GM03348 (cell line): ENCODE measurements around the gene NEDD4L.

Experiments used
- DNase-seq: peaks from one replicate; pipeline ENCODE4 v3.0.0; 2012; ENCODE audit warnings: low spot score

The NEDD4L gene

DNA sequence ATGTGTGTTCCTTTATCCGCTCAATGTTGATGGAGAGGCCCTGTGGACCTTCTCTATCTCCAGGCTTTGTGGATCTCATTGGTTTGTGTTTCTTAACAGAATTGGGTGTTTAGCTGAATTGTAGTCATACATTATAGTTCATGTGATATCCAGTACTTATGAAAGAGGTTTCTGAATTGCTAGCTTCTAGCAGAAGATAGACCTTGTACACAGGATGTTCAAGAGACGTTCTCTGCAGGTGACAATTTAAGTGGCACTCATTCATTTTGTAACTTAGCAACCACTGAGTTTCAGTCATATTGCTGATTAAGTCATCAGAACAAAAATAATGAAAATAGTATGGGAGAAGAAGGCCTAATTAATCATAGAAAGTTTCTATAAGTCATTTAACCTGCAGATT is 305.6 kb downstream of the NEDD4L start:
- no peak for DNase-seq

DNA sequence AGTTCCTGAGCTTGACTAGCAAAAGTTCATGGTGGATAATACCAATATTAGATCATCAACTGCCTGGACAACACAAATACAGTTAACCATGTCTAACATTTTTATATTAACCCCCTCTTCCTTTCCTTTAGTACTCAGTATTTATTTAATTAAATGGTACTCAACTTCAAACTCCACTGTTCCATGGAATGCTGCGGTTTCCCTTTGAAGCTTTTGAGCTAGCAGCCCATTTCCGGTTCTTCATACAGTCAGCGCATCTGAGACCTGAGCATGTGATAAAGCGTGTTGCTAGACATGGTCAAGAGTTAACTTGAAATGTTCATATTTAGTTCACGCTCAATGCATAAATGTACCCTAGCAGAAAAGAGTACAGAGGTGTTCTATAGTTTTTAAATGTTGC is 306.5 kb downstream of the NEDD4L start:
- no peak for DNase-seq

DNA sequence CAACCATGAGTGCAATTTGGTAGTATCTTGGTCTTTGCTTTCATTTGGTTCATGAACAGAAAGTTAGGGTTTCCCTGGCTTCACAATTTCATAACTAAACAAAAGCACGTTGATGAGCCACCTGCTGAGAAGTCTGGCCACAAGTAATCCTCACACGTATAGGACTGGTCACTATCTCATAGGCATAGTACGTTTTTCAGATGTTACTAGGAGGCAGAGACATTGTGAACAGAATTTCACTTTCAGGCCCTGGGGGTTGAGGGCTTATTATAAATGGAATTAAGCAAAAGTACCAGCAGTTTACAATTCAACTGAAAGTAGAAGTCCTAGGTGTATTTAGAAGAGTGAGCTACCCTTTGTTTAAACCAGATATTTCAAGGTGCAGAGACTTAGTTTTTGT is 307.8 kb downstream of the NEDD4L start:
- DNase-seq: no peak

DNA sequence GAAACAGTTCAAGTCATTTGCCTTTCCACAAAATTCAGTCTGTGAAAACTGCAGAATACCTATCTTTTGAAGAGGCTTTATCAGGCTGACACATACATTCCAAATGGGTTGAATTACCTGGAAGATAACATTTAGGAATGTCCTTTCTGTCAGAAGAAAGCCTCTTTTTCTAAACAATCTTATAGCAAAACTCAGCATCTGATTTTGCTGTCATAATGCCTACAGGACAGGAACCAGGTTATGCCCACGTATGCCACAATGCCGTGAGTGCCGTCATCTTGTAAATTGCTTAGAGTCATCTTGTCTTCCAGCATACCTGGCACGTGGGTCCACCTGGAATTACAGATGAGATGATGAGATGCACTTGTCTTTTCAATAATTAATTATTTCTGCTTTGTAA is 309.6 kb downstream of the NEDD4L start:
- no peak for DNase-seq

DNA sequence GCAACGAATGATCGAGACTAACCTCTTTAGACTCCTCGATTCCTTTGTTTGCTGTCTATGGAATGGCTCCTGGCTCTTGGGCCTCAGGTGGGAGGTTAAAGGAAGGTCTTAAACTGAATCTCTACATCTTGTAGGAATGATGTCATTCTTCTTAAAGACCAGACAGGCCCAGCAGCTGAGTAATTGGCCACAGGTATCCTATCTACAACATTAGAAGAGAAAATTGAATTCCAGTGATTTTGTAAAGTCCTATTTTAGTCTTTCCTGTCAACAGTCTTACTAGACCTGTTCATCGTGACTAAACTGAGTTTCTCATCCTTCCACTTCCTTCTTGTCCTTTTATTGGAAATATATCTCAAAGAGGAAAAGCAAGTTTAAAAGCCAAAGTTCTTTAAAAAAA is 310.0 kb downstream of the NEDD4L start:
- no peak for DNase-seq

DNA sequence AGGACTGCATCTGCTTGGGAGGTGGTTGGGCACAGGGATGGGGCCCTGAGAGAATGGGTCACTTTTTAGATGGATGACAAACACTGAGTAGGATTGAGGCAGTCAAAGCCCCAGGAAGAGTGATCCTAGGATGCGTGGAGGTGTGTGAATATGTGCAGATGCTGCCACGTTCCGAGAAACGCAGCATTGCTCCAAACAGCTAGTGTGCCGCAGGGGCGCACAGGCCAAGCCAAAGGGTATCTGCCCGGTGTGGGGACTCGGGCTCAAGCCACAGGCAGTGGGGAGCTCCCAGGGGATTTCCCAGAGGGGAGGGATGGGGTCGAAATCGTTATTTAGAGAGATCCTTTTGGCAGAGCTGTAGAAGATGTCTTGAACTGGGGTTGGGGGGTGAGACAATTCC is 310.8 kb downstream of the NEDD4L start:
- no peak for DNase-seq

DNA sequence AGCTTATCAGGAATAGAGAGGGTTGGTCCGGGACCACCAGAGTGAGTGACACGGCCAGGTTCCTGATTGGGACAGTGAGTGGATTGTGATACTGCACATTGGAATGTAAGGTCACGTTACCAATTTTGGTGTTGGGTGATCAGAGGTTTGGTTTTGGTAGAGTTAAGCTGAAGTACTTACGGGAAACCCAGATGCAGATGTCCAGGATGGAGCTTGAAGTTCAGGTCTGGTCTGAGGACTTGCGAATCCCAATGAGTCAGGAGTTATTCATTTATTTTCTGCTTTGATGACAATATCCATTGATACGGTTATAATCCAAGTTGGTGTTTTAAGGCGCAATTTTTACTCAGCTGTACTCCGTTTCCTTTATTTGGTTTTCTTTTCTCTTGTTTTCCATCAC is 311.2 kb downstream of the NEDD4L start:
- DNase-seq: no peak

DNA sequence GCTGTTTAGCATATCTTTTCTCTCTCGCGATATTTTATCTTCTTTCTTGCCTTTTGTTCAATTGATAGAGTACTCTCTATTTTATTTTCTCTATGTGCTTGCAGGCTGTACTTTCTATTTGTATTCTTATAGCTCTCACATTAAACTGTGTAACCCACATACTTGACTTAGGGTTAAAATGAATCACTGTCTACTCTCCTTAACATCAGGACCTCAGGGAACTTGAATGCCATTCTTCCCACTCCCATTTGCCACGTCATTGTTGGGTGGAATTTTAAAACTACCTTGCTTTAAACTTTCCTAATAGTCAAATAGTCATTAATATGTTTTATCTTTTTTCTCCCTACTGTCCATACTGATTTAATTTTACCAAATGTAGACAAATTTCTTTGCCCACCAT is 315.2 kb downstream of the NEDD4L start:
- peak; percentile 31 for DNase-seq

DNA sequence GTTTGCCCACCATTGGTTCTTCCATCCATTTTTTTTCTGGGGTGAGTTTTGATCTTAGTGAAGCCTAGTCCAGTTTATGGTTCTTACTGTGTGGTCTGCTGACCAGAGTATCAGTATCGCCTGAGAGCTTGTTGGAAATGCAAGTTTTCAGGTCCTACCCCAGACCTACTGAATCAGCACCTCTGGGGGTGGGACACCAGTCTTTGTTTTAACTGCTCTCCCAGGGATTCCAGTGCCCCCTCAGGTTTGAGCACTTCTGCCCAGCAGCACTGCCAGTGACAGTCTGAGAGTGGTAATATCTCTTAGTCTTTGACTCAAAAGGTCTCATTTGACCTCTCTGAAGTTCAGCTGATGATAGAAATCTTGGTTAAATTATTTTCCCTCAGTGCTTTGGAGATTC is 315.6 kb downstream of the NEDD4L start:
- no peak for DNase-seq

DNA sequence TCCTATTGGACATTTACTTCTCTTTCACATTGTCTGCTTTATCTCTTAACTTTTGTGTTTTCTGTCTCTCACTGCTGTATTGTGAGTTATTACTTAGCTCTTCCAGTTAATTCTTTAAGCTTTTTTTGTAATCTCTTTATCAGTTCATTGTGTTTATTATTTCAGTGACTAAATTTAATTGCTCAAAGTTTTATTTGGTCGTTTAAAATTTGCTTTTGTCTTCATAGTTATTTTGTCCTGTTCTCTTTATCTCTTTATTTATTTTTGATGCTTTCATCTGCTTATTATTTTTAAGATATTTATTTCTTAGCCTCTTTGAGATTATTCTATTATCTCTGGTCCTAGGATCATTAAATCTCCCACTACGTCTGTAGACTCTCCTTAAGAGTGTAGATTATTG is 316.3 kb downstream of the NEDD4L start:
- no peak for DNase-seq

DNA sequence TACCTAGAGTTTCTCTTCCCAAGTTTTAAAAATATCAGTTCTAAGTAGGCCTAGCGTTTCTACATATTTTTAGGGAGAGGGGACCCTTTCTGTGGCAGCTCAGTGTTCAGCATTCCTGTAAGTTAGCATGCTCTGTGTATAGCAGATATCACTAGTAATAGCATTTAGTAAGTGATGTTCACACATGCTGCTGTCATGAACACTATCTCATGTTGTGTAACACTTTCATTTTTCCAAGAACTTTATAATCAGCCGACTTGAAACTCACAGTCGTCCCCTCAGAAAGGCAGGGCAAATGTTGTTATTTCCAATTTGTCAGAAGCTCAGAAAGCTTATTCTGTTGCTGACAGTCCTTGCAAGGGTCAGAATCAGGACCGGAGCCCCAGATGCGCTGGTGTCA is 317.2 kb downstream of the NEDD4L start:
- DNase-seq: no peak

DNA sequence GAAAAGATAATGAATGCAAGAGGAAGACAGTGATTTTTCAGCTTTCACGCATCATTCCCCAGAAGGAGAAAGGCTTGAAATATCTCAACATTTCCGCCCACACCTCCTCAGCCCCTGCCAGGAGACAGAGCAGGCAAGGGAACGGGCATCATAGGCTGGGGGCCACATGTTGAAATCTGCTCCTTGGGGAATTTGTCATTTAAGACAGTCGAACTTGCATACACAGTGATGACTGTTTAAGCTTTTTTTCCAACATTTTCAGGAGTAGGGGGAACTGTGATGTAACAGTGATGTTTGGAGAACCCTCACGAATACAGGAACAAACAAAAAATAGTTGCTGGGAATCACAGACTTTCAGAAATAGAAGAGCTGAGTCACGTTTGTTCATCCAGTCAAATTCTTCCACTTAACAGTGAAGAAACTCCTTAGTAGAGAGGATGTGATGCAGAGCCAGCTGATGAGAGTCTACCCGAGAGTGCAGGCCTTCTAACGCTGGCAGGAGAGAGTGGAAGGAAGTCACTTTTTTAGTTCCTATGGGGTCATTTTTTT is 318.1 kb downstream of the NEDD4L start:
- DNase-seq: peak; percentile 86

DNA sequence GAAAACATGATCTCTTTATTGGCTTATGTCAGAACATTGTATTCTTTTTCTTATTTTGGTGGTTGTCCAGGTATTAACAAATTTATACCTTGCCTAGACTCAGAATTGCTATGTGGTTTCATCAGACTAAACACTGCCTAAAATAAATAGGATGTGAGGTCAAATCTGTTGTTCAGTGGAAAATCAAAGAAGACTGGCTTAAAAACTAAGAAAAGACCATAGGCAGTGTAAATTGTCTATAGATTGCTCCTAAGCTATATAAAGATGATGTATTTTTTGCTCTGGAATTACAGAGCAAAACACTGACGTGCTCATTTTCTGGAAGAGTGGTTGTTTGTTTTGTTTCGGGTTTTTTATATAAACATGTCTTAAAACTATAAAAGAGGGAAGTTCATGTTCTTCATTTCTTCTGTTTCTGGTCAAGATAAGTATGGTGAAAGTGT is 318.8 kb downstream of the NEDD4L start:
- no peak for DNase-seq

DNA sequence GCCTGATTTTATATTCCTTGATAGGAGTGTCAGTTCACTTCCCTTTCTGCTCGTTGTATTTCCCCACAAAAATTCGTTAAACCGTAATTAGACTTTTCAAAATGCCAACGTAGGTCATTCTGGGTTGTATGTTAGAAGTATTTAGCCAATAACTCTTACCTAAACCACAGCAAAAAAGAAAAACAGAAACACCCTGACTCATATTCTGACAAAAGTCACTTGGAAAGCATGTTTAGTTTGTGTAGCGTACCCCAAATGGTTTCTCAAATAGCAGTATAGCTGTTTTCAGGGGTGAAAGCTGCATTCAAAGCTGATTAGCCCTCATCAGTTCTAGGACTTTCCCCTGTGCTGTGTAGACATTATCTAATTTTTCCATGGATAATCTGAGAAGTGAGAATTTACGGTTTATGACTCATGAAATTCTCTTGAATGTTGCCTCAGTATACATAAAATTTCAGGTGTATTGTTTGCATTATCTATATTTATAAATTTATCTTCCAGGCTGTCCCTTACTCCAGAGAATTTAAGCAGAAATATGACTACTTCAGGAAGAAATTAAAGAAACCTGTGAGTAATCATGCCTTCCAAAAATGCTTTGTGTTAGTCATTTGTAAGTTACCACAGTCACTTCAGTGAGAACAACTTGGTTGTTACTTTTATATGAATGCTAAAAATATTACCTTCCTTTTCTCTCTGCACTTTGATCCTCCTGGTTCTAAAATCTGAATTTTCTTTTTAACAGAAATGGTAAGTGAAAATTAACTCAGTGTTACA is 319.9 kb downstream of the NEDD4L start:
- peak; percentile 44 for DNase-seq

DNA sequence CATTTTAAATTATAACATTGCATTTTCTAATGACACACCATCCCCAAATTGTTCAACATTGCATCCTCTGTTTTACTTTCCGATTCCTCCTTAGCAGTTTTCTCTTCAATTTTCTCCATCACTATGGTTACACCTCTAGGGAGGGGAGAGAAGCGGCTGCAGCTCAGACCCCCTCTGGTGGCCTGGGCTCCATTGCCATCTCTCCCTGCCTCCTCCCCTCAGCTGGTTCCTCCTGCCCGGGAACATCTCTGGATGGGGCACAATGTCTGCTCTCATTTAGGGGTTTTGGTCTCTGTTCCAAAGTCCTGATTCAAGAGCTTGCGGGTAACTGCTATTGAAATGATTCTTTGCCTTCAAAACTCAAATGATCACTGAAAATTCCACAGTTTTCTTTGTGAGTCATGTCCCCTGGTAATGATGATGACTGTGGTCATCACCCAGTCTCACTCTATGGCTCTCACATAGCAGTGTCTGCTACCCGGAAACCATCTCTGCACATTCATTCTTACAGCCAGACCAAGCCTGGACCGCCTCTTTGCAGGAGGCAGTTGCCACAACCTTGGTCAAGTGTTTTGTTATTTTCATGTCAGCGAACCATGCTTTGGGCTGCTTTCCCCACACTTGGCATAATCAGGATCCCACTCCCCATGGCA is 321.0 kb downstream of the NEDD4L start:
- DNase-seq: peak; percentile 66

DNA sequence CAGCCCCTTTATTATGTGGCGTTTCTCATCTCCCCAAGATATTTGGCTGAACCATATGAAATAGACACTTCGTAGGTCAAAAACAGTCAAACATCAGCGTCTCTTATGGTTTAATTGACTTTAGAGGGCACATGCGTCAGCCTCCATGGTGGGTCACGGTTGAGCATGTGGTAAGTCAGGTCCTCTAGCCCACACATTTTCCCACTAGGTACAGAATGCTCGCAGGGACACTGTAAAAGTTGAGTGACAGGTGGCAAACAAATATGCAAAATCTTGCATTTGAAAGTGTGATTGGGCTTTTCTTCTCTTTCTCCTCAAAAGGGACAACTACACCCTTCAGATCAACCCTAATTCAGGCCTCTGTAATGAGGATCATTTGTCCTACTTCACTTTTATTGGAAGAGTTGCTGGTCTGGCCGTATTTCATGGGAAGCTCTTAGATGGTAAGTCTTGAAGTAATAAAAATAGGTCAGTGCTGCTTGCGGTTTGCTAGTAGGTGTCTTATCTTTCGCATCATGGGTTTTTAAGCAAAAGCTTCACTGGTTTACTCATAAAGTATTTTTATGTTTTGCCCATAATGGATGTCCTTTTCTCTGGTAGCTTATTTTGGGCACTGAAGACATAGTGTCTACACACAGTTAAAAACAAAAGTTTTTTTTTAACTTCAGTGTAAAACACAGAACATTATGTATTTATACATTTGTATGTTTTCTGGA is 323.6 kb downstream of the NEDD4L start:
- DNase-seq: no peak

DNA sequence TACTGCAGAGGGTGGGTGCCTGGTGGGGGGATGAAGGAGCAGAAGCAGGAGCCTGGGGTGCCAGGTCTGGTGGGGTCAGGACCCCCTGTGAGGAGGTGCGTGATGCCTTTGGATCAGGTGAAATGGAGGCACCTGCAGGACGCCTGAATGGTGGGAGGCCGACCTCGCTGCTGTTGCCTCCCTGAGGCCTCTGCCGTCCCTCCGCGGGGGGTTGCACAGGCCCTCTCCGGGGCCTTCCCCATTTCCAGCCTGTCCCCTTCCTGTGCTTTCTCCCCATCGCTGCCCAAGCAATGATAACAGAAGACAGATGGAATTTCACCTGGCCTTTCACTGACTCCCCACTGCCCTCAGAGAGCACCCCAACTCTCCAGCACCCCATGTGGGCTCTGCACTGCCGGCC is 325.6 kb downstream of the NEDD4L start:
- DNase-seq: no peak

DNA sequence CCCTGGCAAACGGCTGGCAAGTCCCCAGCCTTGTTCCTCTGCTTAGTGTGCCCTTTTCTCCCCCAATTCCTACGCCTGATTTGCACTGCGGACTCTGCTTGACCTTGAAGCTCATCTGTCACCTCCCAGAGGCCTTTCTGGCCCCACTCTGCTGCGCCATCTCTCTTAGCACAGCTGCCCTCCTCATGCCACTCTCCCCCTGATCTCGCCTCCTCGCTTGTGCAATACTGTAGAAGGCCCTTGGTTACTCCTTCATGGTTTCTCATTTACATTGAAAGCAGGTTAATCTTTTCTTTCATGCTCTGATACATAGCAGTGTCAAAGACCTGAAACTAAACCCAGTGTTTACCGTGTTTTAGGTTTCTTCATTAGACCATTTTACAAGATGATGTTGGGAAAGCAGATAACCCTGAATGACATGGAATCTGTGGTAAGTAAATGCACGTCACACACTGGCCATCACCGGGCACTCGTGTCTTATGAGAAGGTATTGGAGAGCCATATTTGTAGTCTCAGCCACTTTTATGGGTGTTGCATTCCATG is 326.1 kb downstream of the NEDD4L start:
- DNase-seq: no peak

DNA sequence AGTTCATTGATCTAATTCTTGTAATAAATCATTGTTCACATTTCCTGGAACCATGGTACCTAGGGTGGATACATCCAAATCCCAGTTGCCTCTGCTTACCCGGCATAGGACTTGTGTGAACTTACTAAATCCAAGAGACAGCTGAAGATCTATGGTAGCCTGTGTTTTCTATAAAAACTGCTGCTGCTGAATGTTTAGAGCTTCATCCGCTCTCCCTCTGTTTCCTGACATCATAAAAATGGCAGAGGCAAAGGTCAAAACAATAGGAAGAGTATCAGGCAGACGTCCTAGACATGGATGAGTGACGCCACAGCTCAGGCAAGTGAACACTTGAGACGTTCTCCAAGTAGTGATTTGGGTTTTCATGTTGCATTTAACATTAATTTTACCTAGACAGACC is 326.6 kb downstream of the NEDD4L start:
- no peak for DNase-seq

DNA sequence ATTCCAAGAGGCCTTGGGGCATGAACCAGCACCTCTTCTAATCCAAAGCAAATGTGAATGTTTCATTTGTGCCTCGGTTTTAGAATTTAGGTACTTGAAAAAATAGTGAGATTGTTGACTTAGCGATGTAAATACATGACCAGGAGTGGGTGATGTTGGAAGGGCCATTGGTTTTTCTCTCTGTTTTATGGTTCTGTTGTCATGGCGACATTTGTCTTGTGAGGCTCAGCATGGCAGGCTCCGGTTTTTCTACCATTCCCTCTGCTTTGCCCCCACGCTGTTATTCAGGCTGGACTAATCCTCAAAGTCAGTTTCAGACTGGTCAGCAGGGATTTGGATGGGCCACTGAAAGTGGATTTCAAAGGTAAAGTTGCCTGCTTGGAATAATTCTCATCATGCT is 329.5 kb downstream of the NEDD4L start:
- no peak for DNase-seq

DNA sequence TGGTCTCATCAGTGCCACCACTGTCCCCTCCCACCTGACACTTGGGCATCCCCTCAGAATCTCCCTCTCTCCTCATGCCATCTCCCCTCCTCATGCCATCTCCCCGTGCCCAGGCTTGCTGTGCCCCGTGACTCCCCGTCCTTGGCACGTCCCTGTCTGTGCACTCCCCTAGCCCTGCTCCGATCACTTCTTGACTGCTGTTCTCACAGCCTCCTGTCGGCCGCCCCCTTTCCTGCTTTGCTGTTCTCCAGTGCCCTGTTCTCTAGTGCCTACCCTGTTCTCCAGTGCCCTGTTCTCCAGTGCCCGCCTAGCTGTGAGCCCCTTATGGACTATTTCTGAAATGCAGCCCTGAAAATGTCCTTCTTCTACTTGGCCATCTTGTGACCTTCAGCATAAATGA is 331.0 kb downstream of the NEDD4L start:
- DNase-seq: no peak
